Epithelial cell of prostate (primary cell): ENCODE data around the gene PCDH8.
"Not testable (repeated sequence)": the region's sequence is repeated elsewhere in the genome, so short reads cannot be mapped to it uniquely, and the experiment has no call there.

Experiments used
- DNase-seq: peaks from one replicate; pipeline ENCODE4 v3.0.0-alpha.2; 2011; ENCODE audit warnings: low read depth, low spot score
- H3K27ac ChIP-seq: fragments of 450-650 bp; 2 replicates; pipeline ENCODE4 v1.5.1; 2017; ENCODE audit warnings: mild to moderate bottlenecking

The PCDH8 gene

GRCh38 chr13:52817886-52818285, 30.6 kb downstream of the PCDH8 start:
- not testable (repeated sequence) for H3K27ac ChIP-seq, DNase-seq

- DNase-seq, result no peak
- no peak overlapping the region for H3K27ac ChIP-seq
These were observed 33.1 kb downstream of the PCDH8 start for GRCh38 chr13:52815330-52815729.

GRCh38 chr13:52812941-52813340, 35.5 kb downstream of the PCDH8 start:
- no peak overlapping the region for H3K27ac ChIP-seq
- DNase-seq, result no peak

- no peak overlapping the region for H3K27ac ChIP-seq
- no peak for DNase-seq
These were observed 36.6 kb downstream of the PCDH8 start for GRCh38 chr13:52811841-52812240.

GRCh38 chr13:52810526-52810925, 37.9 kb downstream of the PCDH8 start:
- DNase-seq, result no peak
- H3K27ac ChIP-seq, result no peak overlapping the region

- no peak for DNase-seq
These were observed 38.4 kb downstream of the PCDH8 start for GRCh38 chr13:52810011-52810410.

GRCh38 chr13:52809310-52809769, 39.1 kb downstream of the PCDH8 start:
- H3K27ac ChIP-seq, result no peak overlapping the region
- peak; percentile 55 for DNase-seq

More at GRCh38 chr13:52810011-52810410, 38.4 kb downstream of the PCDH8 start:
- H3K27ac ChIP-seq, result no peak overlapping the region

- no peak overlapping the region for H3K27ac ChIP-seq
- no peak for DNase-seq
These were observed 39.6 kb downstream of the PCDH8 start for GRCh38 chr13:52808842-52809219.

GRCh38 chr13:52806029-52806428, 42.4 kb downstream of the PCDH8 start:
- H3K27ac ChIP-seq, result no peak overlapping the region
- DNase-seq, result no peak

- no peak for DNase-seq
- H3K27ac ChIP-seq, result no peak overlapping the region
These were observed 44.2 kb downstream of the PCDH8 start for GRCh38 chr13:52804202-52804641.

GRCh38 chr13:52800856-52801255, 47.6 kb downstream of the PCDH8 start:
- H3K27ac ChIP-seq, result no peak overlapping the region
- DNase-seq, result no peak

GRCh38 chr13:52798770-52799430, 49.5 kb downstream of the PCDH8 start:
- no peak overlapping the region for H3K27ac ChIP-seq
- DNase-seq, result no peak

GRCh38 chr13:52797176-52797575, 51.3 kb downstream of the PCDH8 start:
- H3K27ac ChIP-seq, result no peak overlapping the region
- no peak for DNase-seq

GRCh38 chr13:52794589-52794988, 53.9 kb downstream of the PCDH8 start:
- H3K27ac ChIP-seq, result no peak overlapping the region
- no peak for DNase-seq

- no peak for DNase-seq
- H3K27ac ChIP-seq, result no peak overlapping the region
These were observed 54.9 kb downstream of the PCDH8 start for GRCh38 chr13:52793515-52794061.
